GM12801 (cell line): ENCODE data around the gene RAB44.

Experiments used
- CTCF ChIP-seq: IDR thresholded peaks from one replicate; pipeline ENCODE4 v1.5.1; 2011; ENCODE audit warnings: control low read depth; ENCODE audit not compliant: insufficient read length; ENCODE audit errors: extremely low read depth

The RAB44 gene, protein sequence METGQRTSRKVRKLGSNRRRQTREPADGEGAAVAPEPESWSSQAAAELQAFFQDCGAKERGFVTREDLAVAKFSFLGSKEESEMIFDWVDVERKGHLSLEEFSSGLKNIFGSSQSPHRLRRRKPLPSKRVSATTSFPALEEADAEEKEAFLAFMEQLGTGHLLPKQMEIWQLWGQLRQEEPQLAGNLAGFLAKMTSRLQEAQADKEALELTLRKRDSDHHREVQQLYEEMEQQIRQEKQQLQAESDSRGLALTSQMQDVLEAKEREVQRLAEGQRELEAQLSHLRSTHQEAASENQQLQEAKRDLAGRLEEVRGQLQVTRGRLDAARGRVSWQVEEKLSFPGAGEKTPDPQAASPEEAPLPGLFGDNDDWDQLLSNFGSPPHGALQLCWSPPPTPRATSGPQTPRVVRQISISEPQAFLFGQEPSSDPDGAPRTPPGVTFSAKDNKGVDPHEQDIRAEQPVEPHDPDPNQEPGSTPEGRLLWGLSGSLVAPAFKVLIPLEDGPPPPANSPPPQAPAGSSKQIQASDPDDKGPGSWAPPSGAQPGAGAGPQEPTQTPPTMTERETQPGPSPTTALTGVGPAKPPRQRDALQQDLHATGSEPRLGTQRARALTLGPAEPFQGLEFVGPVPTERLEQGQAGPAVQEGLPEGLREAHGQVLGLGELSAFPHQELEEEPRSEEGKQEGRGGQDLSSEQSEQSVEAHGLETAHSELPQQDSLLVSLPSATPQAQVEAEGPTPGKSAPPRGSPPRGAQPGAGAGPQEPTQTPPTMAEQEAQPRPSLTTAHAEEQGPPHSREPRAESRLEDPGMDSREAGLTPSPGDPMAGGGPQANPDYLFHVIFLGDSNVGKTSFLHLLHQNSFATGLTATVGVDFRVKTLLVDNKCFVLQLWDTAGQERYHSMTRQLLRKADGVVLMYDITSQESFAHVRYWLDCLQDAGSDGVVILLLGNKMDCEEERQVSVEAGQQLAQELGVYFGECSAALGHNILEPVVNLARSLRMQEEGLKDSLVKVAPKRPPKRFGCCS

DNA sequence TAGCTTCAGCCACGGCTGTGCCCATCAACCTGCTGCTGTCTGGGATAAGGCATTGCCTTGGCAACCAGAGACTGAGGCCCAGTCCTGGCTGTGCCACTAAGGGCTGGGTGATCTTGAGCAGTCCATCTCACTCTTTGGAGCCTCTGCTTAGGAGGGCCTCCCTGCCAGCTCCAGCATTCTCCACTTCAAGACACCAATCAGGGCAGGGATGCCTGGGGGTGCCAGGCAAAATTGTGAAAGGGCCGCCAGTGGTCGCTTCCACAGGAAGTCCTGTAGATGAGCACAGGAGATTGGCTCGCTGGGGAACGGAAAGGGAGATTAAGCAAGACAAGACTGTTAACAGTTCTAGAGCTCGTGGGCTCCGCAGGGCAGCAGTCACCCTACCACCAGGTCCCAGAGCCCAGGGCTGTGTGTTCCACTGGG is at the start of gene RAB44:
RAB44 (plus strand) TSS at position 346 of the 423 bp plus-strand sequence. CDS start 6,410 bp downstream, outside the sequence.
- TF ChIP-seq CTCF: no peak

- no peak for TF ChIP-seq CTCF
These were observed 48.5 kb upstream of the RAB44 start for GRCh38 chr6:36649086-36649485.

- no peak for TF ChIP-seq CTCF
These were observed 47.7 kb upstream of the RAB44 start for GRCh38 chr6:36649701-36650484.

GRCh38 chr6:36650848-36651478 is 46.7 kb upstream of the RAB44 start:
- no peak for TF ChIP-seq CTCF

DNA sequence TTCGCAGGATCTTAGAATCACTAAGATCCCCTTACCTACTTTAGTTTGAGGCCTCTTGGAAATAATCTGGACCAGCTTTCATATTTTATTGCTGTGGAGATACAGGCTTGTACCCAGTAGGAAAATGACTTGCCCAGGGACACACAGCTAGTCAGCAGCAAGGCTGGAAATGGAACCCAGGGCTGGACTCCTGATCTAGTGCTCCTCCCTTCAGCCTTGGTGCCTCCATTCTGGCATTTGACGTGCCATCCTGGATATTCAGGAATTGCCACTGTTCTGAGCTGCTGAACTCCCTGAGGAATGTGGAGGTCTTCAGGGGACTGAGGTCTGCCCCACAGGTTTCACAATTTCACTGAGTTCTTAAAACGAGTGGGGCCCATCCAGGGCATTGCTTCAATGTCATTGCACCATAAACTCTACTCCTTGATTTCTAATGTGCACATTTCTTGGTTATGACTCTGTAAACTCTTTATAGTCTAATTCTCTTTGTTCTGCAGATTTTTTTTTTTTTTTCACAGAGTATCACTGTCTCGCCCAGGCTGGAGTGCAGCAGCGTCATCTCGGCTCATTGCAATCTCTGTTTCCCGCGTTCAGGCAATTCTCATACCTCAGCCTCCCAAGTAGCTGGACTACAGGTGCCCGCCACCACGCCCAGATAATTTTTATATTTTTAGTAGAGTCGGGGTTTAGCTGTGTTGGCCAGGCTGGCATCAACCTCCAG is 45.8 kb upstream of the RAB44 start:
- TF ChIP-seq CTCF: no peak

DNA sequence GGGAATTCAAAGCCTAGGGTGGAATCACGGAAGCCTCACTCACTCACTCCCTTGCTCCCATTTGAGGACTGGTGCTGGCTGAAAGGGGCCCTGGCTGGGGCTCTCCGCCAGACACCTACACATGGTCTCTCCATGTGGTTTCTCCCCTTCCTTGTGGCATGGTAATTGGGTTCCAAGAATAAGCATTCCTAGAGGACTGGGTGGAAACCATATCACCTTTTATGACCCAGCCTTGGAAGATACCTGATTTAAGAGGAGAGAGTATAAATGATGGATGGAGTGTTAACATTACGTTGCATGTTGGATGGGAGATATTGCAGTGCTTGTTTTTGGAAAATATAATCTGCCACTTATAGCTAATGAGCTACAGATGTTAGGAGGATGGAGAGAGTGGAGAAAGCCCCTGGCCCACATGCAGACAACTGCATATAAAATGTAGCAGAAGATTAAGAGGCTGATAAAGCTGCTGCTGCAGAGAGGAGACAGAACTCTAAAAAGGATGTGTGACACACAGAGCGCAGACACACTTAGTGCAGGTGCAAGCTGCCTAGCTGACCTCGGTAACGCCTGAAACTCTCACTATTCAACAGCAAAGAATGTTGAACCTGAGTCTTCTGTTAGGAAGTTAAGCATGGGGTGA is 42.4 kb upstream of the RAB44 start:
- TF ChIP-seq CTCF: no peak
